HEK293 (cell line): ENCODE measurements around the gene KCTD11.

ENCODE experiments used
- SP7 ChIP-seq: fragments of 450-650 bp; formaldehyde crosslinking; IDR thresholded peaks from 2 replicates; pipeline ENCODE4 v1.5.1; 2016; ENCODE audit warnings: missing biosample characterization, missing genetic modification characterization
- ZBTB17 ChIP-seq: fragments of 450-650 bp; formaldehyde crosslinking; IDR thresholded peaks from 2 replicates; pipeline ENCODE4 v1.5.1; 2016; ENCODE audit warnings: missing biosample characterization, missing genetic modification characterization
- ZBTB48 ChIP-seq: fragments of 450-650 bp; formaldehyde crosslinking; IDR thresholded peaks from 2 replicates; pipeline ENCODE4 v1.5.1; 2016; ENCODE audit warnings: missing biosample characterization, missing genetic modification characterization
- ZNF174 ChIP-seq: fragments of 450-650 bp; formaldehyde crosslinking; IDR thresholded peaks from 2 replicates; pipeline ENCODE4 v1.5.0; 2017; ENCODE audit warnings: missing biosample characterization, mild to moderate bottlenecking, missing genetic modification characterization
- ZNF302 ChIP-seq: fragments of 450-650 bp; formaldehyde crosslinking; IDR thresholded peaks from 2 replicates; pipeline ENCODE4 v1.5.1; 2016; ENCODE audit warnings: missing biosample characterization, missing genetic modification characterization, low read depth
- ZNF366 ChIP-seq: fragments of 450-650 bp; formaldehyde crosslinking; conservative IDR thresholded peaks from 2 replicates; pipeline ENCODE4 v1.5.1; 2016; ENCODE audit warnings: missing biosample characterization, missing genetic modification characterization
- ZNF433 ChIP-seq: fragments of 450-650 bp; formaldehyde crosslinking; IDR thresholded peaks from 2 replicates; pipeline ENCODE4 v1.5.1; 2016; ENCODE audit warnings: missing biosample characterization, missing genetic modification characterization, low read depth
- ZNF600 ChIP-seq: fragments of 450-650 bp; formaldehyde crosslinking; IDR thresholded peaks from 2 replicates; pipeline ENCODE4 v1.5.1; 2016; ENCODE audit warnings: missing biosample characterization, missing genetic modification characterization
- ZNF76 ChIP-seq: fragments of 450-650 bp; formaldehyde crosslinking; IDR thresholded peaks from 2 replicates; pipeline ENCODE4; 2016; ENCODE audit warnings: low read depth, missing biosample characterization, missing genetic modification characterization, borderline replicate concordance
- ZNF843 ChIP-seq: fragments of 450-650 bp; formaldehyde crosslinking; IDR thresholded peaks from 2 replicates; pipeline ENCODE4 v1.5.1; 2016; ENCODE audit warnings: missing biosample characterization, missing genetic modification characterization
- TF ChIP-seq, protein P1 (sequence below): fragments of 450-650 bp; formaldehyde crosslinking; IDR thresholded peaks from 2 replicates; pipeline ENCODE4 v1.5.0; 2017; ENCODE audit warnings: missing biosample characterization, missing genetic modification characterization, borderline replicate concordance
- TF ChIP-seq, protein P2 (sequence below): fragments of 450-650 bp; formaldehyde crosslinking; IDR thresholded peaks from 2 replicates; pipeline ENCODE4 v1.5.1; 2016; ENCODE audit warnings: missing biosample characterization, missing genetic modification characterization
- TF ChIP-seq, protein P3 (sequence below): fragments of 450-650 bp; formaldehyde crosslinking; IDR thresholded peaks from 2 replicates; pipeline ENCODE4 v1.5.1; 2017; ENCODE audit warnings: missing biosample characterization, missing genetic modification characterization
- TF ChIP-seq, protein P4 (sequence below): fragments of 450-650 bp; formaldehyde crosslinking; IDR thresholded peaks from 2 replicates; pipeline ENCODE4 v1.5.1; 2016; ENCODE audit warnings: missing biosample characterization, missing genetic modification characterization
- TF ChIP-seq, protein P5 (sequence below): fragments of 450-650 bp; formaldehyde crosslinking; IDR thresholded peaks from 2 replicates; pipeline ENCODE4 v1.5.1; 2016; ENCODE audit warnings: missing biosample characterization, missing genetic modification characterization, borderline replicate concordance
- TF ChIP-seq, protein P6 (sequence below): fragments of 450-650 bp; formaldehyde crosslinking; IDR thresholded peaks from 2 replicates; pipeline ENCODE4 v1.5.1; 2017; ENCODE audit warnings: missing biosample characterization, missing genetic modification characterization
- TF ChIP-seq, protein P7 (sequence below): fragments of 450-650 bp; formaldehyde crosslinking; IDR thresholded peaks from 2 replicates; pipeline ENCODE4 v1.5.1; 2016; ENCODE audit warnings: missing biosample characterization, missing genetic modification characterization
- TF ChIP-seq, protein P8 (sequence below): fragments of 450-650 bp; formaldehyde crosslinking; IDR thresholded peaks from 2 replicates; pipeline ENCODE4 v1.5.1; 2016; ENCODE audit warnings: missing biosample characterization, missing genetic modification characterization
- TF ChIP-seq, protein P9 (sequence below): fragments of 450-650 bp; formaldehyde crosslinking; IDR thresholded peaks from 2 replicates; pipeline ENCODE4 v1.5.1; 2016; ENCODE audit warnings: missing biosample characterization, missing genetic modification characterization

The KCTD11 gene

DNA sequence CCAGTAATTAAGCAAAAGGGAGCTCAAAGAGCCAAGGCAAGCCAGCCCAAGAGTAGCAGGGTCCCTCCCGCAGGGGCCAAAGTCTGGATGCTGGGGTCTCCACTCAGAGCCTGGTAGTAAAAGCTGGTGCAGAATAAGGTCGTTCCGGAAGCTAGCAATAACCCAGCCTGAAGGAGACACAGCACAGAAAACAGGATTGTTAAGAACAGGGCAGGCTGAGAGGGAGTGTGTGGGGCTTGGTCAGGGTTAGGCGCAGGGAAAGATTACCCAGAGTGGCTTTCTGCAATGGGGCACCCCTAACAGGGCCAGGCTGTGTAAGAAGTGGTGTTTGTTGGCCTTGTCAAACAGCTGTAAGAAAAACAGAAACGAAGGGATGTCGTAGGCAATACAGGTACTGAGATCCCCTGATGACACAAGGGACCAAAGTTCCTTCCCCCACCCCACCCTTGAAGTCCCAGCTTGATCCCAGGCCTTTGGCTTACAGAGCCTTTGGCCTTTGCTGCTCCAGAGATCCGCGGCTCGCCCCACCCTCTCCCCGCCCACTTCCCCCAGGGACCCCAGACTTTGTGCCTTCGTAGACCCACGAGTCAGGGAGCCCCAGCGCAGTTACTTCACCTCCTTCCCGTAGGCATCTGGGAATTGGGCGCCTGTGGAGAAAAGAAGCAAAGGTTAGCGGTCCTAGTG lies 51.2 kb downstream of the KCTD11 start (continued):
- TF ChIP-seq, protein P1, sequence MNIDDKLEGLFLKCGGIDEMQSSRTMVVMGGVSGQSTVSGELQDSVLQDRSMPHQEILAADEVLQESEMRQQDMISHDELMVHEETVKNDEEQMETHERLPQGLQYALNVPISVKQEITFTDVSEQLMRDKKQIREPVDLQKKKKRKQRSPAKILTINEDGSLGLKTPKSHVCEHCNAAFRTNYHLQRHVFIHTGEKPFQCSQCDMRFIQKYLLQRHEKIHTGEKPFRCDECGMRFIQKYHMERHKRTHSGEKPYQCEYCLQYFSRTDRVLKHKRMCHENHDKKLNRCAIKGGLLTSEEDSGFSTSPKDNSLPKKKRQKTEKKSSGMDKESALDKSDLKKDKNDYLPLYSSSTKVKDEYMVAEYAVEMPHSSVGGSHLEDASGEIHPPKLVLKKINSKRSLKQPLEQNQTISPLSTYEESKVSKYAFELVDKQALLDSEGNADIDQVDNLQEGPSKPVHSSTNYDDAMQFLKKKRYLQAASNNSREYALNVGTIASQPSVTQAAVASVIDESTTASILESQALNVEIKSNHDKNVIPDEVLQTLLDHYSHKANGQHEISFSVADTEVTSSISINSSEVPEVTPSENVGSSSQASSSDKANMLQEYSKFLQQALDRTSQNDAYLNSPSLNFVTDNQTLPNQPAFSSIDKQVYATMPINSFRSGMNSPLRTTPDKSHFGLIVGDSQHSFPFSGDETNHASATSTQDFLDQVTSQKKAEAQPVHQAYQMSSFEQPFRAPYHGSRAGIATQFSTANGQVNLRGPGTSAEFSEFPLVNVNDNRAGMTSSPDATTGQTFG = no peak
- TF ChIP-seq ZNF174 (tag by site-specific recombination) (no peak), ZNF600 (tag by site-specific recombination) (peak; percentile 80), ZNF433 (tag by site-specific recombination) (no peak), ZNF302 (no peak), ZNF366 (no peak), ZNF76 (tag by site-specific recombination) (0 out of 2 replicates have a peak, but pooled peaks have one; percentile 31), ZBTB48 (tag by site-specific recombination) (0 out of 2 replicates have a peak, but pooled peaks have one; percentile 62), ZBTB17 (tag by site-specific recombination) (0 out of 2 replicates have a peak, but pooled peaks have one; percentile 31), SP7 (tag by site-specific recombination) (no peak), ZNF843 (no peak)
- TF ChIP-seq, protein P2, sequence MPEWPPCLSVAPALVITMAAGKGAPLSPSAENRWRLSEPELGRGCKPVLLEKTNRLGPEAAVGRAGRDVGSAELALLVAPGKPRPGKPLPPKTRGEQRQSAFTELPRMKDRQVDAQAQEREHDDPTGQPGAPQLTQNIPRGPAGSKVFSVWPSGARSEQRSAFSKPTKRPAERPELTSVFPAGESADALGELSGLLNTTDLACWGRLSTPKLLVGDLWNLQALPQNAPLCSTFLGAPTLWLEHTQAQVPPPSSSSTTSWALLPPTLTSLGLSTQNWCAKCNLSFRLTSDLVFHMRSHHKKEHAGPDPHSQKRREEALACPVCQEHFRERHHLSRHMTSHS (tag by site-specific recombination) = no peak
- TF ChIP-seq, protein P3, sequence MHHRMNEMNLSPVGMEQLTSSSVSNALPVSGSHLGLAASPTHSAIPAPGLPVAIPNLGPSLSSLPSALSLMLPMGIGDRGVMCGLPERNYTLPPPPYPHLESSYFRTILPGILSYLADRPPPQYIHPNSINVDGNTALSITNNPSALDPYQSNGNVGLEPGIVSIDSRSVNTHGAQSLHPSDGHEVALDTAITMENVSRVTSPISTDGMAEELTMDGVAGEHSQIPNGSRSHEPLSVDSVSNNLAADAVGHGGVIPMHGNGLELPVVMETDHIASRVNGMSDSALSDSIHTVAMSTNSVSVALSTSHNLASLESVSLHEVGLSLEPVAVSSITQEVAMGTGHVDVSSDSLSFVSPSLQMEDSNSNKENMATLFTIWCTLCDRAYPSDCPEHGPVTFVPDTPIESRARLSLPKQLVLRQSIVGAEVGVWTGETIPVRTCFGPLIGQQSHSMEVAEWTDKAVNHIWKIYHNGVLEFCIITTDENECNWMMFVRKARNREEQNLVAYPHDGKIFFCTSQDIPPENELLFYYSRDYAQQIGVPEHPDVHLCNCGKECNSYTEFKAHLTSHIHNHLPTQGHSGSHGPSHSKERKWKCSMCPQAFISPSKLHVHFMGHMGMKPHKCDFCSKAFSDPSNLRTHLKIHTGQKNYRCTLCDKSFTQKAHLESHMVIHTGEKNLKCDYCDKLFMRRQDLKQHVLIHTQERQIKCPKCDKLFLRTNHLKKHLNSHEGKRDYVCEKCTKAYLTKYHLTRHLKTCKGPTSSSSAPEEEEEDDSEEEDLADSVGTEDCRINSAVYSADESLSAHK (tag by site-specific recombination) = no peak
- TF ChIP-seq, protein P4, sequence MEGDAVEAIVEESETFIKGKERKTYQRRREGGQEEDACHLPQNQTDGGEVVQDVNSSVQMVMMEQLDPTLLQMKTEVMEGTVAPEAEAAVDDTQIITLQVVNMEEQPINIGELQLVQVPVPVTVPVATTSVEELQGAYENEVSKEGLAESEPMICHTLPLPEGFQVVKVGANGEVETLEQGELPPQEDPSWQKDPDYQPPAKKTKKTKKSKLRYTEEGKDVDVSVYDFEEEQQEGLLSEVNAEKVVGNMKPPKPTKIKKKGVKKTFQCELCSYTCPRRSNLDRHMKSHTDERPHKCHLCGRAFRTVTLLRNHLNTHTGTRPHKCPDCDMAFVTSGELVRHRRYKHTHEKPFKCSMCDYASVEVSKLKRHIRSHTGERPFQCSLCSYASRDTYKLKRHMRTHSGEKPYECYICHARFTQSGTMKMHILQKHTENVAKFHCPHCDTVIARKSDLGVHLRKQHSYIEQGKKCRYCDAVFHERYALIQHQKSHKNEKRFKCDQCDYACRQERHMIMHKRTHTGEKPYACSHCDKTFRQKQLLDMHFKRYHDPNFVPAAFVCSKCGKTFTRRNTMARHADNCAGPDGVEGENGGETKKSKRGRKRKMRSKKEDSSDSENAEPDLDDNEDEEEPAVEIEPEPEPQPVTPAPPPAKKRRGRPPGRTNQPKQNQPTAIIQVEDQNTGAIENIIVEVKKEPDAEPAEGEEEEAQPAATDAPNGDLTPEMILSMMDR (tag by site-specific recombination) = no peak
- TF ChIP-seq, protein P5, sequence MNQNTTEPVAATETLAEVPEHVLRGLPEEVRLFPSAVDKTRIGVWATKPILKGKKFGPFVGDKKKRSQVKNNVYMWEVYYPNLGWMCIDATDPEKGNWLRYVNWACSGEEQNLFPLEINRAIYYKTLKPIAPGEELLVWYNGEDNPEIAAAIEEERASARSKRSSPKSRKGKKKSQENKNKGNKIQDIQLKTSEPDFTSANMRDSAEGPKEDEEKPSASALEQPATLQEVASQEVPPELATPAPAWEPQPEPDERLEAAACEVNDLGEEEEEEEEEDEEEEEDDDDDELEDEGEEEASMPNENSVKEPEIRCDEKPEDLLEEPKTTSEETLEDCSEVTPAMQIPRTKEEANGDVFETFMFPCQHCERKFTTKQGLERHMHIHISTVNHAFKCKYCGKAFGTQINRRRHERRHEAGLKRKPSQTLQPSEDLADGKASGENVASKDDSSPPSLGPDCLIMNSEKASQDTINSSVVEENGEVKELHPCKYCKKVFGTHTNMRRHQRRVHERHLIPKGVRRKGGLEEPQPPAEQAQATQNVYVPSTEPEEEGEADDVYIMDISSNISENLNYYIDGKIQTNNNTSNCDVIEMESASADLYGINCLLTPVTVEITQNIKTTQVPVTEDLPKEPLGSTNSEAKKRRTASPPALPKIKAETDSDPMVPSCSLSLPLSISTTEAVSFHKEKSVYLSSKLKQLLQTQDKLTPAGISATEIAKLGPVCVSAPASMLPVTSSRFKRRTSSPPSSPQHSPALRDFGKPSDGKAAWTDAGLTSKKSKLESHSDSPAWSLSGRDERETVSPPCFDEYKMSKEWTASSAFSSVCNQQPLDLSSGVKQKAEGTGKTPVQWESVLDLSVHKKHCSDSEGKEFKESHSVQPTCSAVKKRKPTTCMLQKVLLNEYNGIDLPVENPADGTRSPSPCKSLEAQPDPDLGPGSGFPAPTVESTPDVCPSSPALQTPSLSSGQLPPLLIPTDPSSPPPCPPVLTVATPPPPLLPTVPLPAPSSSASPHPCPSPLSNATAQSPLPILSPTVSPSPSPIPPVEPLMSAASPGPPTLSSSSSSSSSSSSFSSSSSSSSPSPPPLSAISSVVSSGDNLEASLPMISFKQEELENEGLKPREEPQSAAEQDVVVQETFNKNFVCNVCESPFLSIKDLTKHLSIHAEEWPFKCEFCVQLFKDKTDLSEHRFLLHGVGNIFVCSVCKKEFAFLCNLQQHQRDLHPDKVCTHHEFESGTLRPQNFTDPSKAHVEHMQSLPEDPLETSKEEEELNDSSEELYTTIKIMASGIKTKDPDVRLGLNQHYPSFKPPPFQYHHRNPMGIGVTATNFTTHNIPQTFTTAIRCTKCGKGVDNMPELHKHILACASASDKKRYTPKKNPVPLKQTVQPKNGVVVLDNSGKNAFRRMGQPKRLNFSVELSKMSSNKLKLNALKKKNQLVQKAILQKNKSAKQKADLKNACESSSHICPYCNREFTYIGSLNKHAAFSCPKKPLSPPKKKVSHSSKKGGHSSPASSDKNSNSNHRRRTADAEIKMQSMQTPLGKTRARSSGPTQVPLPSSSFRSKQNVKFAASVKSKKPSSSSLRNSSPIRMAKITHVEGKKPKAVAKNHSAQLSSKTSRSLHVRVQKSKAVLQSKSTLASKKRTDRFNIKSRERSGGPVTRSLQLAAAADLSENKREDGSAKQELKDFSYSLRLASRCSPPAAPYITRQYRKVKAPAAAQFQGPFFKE (tag by site-specific recombination) = no peak
- TF ChIP-seq, protein P6, sequence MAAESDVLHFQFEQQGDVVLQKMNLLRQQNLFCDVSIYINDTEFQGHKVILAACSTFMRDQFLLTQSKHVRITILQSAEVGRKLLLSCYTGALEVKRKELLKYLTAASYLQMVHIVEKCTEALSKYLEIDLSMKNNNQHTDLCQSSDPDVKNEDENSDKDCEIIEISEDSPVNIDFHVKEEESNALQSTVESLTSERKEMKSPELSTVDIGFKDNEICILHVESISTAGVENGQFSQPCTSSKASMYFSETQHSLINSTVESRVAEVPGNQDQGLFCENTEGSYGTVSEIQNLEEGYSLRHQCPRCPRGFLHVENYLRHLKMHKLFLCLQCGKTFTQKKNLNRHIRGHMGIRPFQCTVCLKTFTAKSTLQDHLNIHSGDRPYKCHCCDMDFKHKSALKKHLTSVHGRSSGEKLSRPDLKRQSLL (tag by site-specific recombination) = no peak
- TF ChIP-seq, protein P7, sequence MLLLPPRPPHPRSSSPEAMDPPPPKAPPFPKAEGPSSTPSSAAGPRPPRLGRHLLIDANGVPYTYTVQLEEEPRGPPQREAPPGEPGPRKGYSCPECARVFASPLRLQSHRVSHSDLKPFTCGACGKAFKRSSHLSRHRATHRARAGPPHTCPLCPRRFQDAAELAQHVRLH (tag by site-specific recombination) = no peak
- TF ChIP-seq, protein P8, sequence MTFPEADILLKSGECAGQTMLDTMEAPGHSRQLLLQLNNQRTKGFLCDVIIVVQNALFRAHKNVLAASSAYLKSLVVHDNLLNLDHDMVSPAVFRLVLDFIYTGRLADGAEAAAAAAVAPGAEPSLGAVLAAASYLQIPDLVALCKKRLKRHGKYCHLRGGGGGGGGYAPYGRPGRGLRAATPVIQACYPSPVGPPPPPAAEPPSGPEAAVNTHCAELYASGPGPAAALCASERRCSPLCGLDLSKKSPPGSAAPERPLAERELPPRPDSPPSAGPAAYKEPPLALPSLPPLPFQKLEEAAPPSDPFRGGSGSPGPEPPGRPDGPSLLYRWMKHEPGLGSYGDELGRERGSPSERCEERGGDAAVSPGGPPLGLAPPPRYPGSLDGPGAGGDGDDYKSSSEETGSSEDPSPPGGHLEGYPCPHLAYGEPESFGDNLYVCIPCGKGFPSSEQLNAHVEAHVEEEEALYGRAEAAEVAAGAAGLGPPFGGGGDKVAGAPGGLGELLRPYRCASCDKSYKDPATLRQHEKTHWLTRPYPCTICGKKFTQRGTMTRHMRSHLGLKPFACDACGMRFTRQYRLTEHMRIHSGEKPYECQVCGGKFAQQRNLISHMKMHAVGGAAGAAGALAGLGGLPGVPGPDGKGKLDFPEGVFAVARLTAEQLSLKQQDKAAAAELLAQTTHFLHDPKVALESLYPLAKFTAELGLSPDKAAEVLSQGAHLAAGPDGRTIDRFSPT = peak; percentile 63; the same call in 1 of the 2 replicates
- TF ChIP-seq, protein P9, sequence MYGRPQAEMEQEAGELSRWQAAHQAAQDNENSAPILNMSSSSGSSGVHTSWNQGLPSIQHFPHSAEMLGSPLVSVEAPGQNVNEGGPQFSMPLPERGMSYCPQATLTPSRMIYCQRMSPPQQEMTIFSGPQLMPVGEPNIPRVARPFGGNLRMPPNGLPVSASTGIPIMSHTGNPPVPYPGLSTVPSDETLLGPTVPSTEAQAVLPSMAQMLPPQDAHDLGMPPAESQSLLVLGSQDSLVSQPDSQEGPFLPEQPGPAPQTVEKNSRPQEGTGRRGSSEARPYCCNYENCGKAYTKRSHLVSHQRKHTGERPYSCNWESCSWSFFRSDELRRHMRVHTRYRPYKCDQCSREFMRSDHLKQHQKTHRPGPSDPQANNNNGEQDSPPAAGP (tag by site-specific recombination) = no peak
